H9 (cell line): ENCODE measurements around the gene SAMM50. TPM values are rescaled to one million over a fixed set of nuclear protein-coding genes. Genes with fewer than 3 reads are reported as not detected.

ENCODE experiments used
- DNase-seq: peaks from one replicate; pipeline ENCODE4 v3.0.0-alpha.2; 2017
- H2AFZ ChIP-seq: one replicate; pipeline ENCODE4 v1.6.1; 2013; ENCODE audit warnings: mild to moderate bottlenecking, low read length, control low read depth, moderate library complexity
- H2AK5ac ChIP-seq: 2 replicates; pipeline ENCODE4 v1.6.1; 2013; ENCODE audit warnings: low read length, control low read depth, mixed read lengths; ENCODE audit not compliant: insufficient read length
- H2BK120ac ChIP-seq: one replicate; pipeline ENCODE4 v1.6.1; 2013; ENCODE audit warnings: low read depth, mild to moderate bottlenecking, low read length, control low read depth, inconsistent platforms; ENCODE audit not compliant: poor library complexity, severe bottlenecking
- H2BK12ac ChIP-seq: 2 replicates; pipeline ENCODE4 v1.6.1; 2013; ENCODE audit warnings: low read length, control low read depth, mixed read lengths, low read depth; ENCODE audit not compliant: insufficient read length
- H2BK15ac ChIP-seq: 2 replicates; pipeline ENCODE4 v1.6.1; 2013; ENCODE audit warnings: low read depth, low read length, control low read depth
- H2BK20ac ChIP-seq: one replicate; pipeline ENCODE4 v1.6.1; 2013; ENCODE audit warnings: low read depth, mild to moderate bottlenecking, low read length, control low read depth, inconsistent platforms; ENCODE audit not compliant: poor library complexity, severe bottlenecking
- H2BK5ac ChIP-seq: 2 replicates; pipeline ENCODE4 v1.6.1; 2013; ENCODE audit warnings: low read length, control low read depth, mixed read lengths; ENCODE audit not compliant: insufficient read length
- H3K14ac ChIP-seq: 2 replicates; pipeline ENCODE4 v1.6.1; 2013; ENCODE audit warnings: low read length, control low read depth; ENCODE audit not compliant: insufficient read depth
- H3K18ac ChIP-seq: 2 replicates; pipeline ENCODE4 v1.6.1; 2013; ENCODE audit warnings: low read depth, mild to moderate bottlenecking, mixed read lengths, low read length, control low read depth; ENCODE audit not compliant: insufficient read length
- H3K23ac ChIP-seq: 2 replicates; pipeline ENCODE4 v1.6.1; 2013; ENCODE audit warnings: low read length, control low read depth, mixed read lengths, low read depth; ENCODE audit not compliant: insufficient read length
- H3K23me2 ChIP-seq: 2 replicates; pipeline ENCODE4 v1.6.1; 2013; ENCODE audit warnings: low read depth, mild to moderate bottlenecking, mixed read lengths, low read length, control low read depth; ENCODE audit not compliant: insufficient read length, poor library complexity, severe bottlenecking
- H3K27ac ChIP-seq: 2 replicates; pipeline ENCODE4 v1.5.1; 2013; ENCODE audit warnings: low read length, control low read depth, mixed read lengths, low read depth; ENCODE audit not compliant: insufficient read length
- H3K27me3 ChIP-seq: 2 replicates; pipeline ENCODE4 v1.6.1; 2013; ENCODE audit warnings: low read length, control low read depth, inconsistent platforms; ENCODE audit not compliant: insufficient read depth
- H3K4ac ChIP-seq: 2 replicates; pipeline ENCODE4 v1.6.1; 2013; ENCODE audit warnings: low read depth, mild to moderate bottlenecking, control low read depth, inconsistent platforms, low read length, moderate library complexity
- H3K4me1 ChIP-seq: 2 replicates; pipeline ENCODE4 v1.6.1; 2013; ENCODE audit warnings: low read length, control low read depth, inconsistent platforms; ENCODE audit not compliant: insufficient read depth
- H3K4me2 ChIP-seq: 2 replicates; pipeline ENCODE4 v1.6.1; 2013; ENCODE audit warnings: low read length, control low read depth, mixed read lengths; ENCODE audit not compliant: insufficient read length, insufficient read depth
- H3K56ac ChIP-seq: 2 replicates; pipeline ENCODE4 v1.6.1; 2013; ENCODE audit warnings: low read depth, mild to moderate bottlenecking, mixed read lengths, low read length, control low read depth; ENCODE audit not compliant: insufficient read length
- H3K79me1 ChIP-seq: 2 replicates; pipeline ENCODE4 v1.6.1; 2013; ENCODE audit warnings: low read depth, mild to moderate bottlenecking, moderate library complexity, low read length, control low read depth, inconsistent platforms; ENCODE audit not compliant: insufficient read depth, poor library complexity, severe bottlenecking
- H3K79me2 ChIP-seq: 2 replicates; pipeline ENCODE4 v1.6.1; 2013; ENCODE audit warnings: low read length, control low read depth, inconsistent platforms; ENCODE audit not compliant: insufficient read depth
- H3K9ac ChIP-seq: 2 replicates; pipeline ENCODE4 v1.6.1; 2013; ENCODE audit warnings: low read length, control low read depth, mixed read lengths; ENCODE audit not compliant: insufficient read length; ENCODE audit errors: extremely low read depth
- H3K9me3 ChIP-seq: one replicate; pipeline ENCODE4 v1.6.1; 2013; ENCODE audit warnings: low read depth, low read length, inconsistent platforms; ENCODE audit not compliant: control insufficient read depth
- H3T11ph ChIP-seq: one replicate; pipeline ENCODE4 v1.6.1; 2013; ENCODE audit warnings: mild to moderate bottlenecking, low read length, control low read depth, inconsistent platforms
- H4K20me1 ChIP-seq: one replicate; pipeline ENCODE4 v1.6.1; 2013; ENCODE audit not compliant: control insufficient read depth, insufficient read length, insufficient read depth
- H4K5ac ChIP-seq: 2 replicates; pipeline ENCODE4 v1.6.1; 2013; ENCODE audit warnings: low read depth, mild to moderate bottlenecking, mixed read lengths, low read length, control low read depth; ENCODE audit not compliant: insufficient read length
- H4K8ac ChIP-seq: replicated peaks from 2 replicates; pipeline ENCODE4 v1.6.1; 2013; ENCODE audit warnings: low read length, control low read depth, mixed read lengths, low read depth; ENCODE audit not compliant: insufficient read length
- H4K91ac ChIP-seq: 2 replicates; pipeline ENCODE4 v1.6.1; 2013; ENCODE audit warnings: low read depth, mild to moderate bottlenecking, moderate library complexity, mixed read lengths, low read length, control low read depth; ENCODE audit not compliant: insufficient read length
- H3K27ac Mint-ChIP-seq, 3 experiments: 2 replicates in 2 of 3; 3 replicates in 1 of 3; pipeline ENCODE4 v1.8.0; 2020 to 2021; ENCODE audit warnings: mixed read lengths in 3 of 3, mild to moderate bottlenecking in 1 of 3, moderate library complexity in 1 of 3
- H3K27me3 Mint-ChIP-seq: 2 replicates; pipeline ENCODE4 v1.8.0; 2021; ENCODE audit warnings: low read depth, mild to moderate bottlenecking, moderate library complexity, mixed read lengths
- H3K36me3 Mint-ChIP-seq, 3 experiments: 2 replicates in 2 of 3; 3 replicates in 1 of 3; pipeline ENCODE4 v1.8.0; 2020 to 2021; ENCODE audit warnings: low read depth in 3 of 3, mixed read lengths in 3 of 3; ENCODE audit not compliant: insufficient read depth in 1 of 3
- H3K4me1 Mint-ChIP-seq, 2 experiments: 2 replicates each; pipeline ENCODE4 v1.8.0; 2020; ENCODE audit warnings: mixed read lengths in 2 of 2
- H3K4me3 Mint-ChIP-seq, 2 experiments: 2 replicates in 1 of 2; 3 replicates in 1 of 2; pipeline ENCODE4 v1.8.0; 2020 to 2021; ENCODE audit warnings: mild to moderate bottlenecking in 2 of 2, mixed read lengths in 2 of 2, moderate library complexity in 1 of 2
- H3K9me3 Mint-ChIP-seq, 2 experiments: 2 replicates in 1 of 2; 3 replicates in 1 of 2; pipeline ENCODE4 v1.8.0; 2020; ENCODE audit warnings: mild to moderate bottlenecking in 2 of 2, mixed read lengths in 2 of 2, moderate library complexity in 1 of 2
- CTCF ChIP-seq: fragments of 200-600 bp; sonication (generic); conservative IDR thresholded peaks from 3 replicates; pipeline ENCODE4 v1.8.0; 2021; ENCODE audit warnings: antibody characterized with exemption, mild to moderate bottlenecking
- WGBS: extraction: QIAGEN DNeasy Blood & Tissue Kit; methylation state at CpG from one replicate; pipeline ENCODE4 v1.1.7; 2013; ENCODE audit warnings: missing lambda C conversion rate, low lambda C conversion rate, mixed read lengths; ENCODE audit not compliant: insufficient read length; ENCODE audit errors: extremely low coverage; 5-methylcytosine and 5-hydroxymethylcytosine counted together
- total RNA-seq: library from RNA; stranded (reverse); gene quantifications from 2 replicates; pipeline ENCODE4 v1.2.1, GENCODE V29; 2021

Gene SAMM50
- total RNA-seq, 1 experiment from 2014 or later = 57.2 TPM

GRCh38 chr22:43944670-43945430 is 10.4 kb upstream of the SAMM50 start:
- no peak overlapping the region for H3K9ac ChIP-seq
- Mint-ChIP-seq H3K36me3 (peaks cover 40 to 77% (median 73%) of the 10 kb centered on the region in 3 experiments), H3K27ac (peak overlapping the region; percentile 8 to 50 (median 14); a peak in 3 of 7 replicates), H3K27me3 (no peaks in the 10 kb centered on the region), H3K4me1 (no peaks in the 10 kb centered on the region), H3K9me3 (peaks cover 0 to 2% of the 10 kb centered on the region in 2 experiments; a peak in 2 of 5 replicates), H3K4me3 (no peak overlapping the region)
- no peak overlapping the region for H2BK120ac ChIP-seq
- H3K79me1 ChIP-seq = no peaks in the 10 kb centered on the region
- H3K4ac ChIP-seq = no peak overlapping the region
- H3K27ac ChIP-seq = no peak overlapping the region
- no peak for DNase-seq
- H3K4me2 ChIP-seq = no peak overlapping the region
- H3K23me2 ChIP-seq = no peaks in the 10 kb centered on the region
- no peaks in the 10 kb centered on the region for H4K20me1 ChIP-seq
- H3K23ac ChIP-seq = no peak overlapping the region
- H2BK15ac ChIP-seq = no peak overlapping the region
- TF ChIP-seq CTCF = no peak
- H3K14ac ChIP-seq = no peak overlapping the region
- H3K79me2 ChIP-seq = no peaks in the 10 kb centered on the region
- no peak overlapping the region for H2BK5ac ChIP-seq
- no peaks in the 10 kb centered on the region for H3K4me1 ChIP-seq
- WGBS = no CpG with 5 or more reads among the region's 20 CpGs
- no peak overlapping the region for H3K18ac ChIP-seq
- H2BK12ac ChIP-seq = no peak overlapping the region
- H3K9me3 ChIP-seq = no peaks in the 10 kb centered on the region
- H4K91ac ChIP-seq = no peak overlapping the region
- H2AFZ ChIP-seq = no peak overlapping the region
- no peak overlapping the region for H4K8ac ChIP-seq
- no peak overlapping the region for H3T11ph ChIP-seq
- H3K56ac ChIP-seq = no peak overlapping the region
- H3K27me3 ChIP-seq = no peaks in the 10 kb centered on the region
- H4K5ac ChIP-seq = no peak overlapping the region
- H2BK20ac ChIP-seq = no peak overlapping the region
- H2AK5ac ChIP-seq = no peak overlapping the region
